GM10847 (cell line): ENCODE data around the gene LAMA5.

Experiments used
- POLR2A ChIP-seq: IDR thresholded peaks from 2 replicates; pipeline ENCODE4 v1.6.1; 2011; ENCODE audit not compliant: insufficient read length; ENCODE audit errors: extremely low read depth

The LAMA5 gene

GRCh38 chr20:62269378-62269777 lies 97.7 kb downstream of the LAMA5 start:
- no peak for TF ChIP-seq POLR2A

GRCh38 chr20:62268228-62268900 lies 98.7 kb downstream of the LAMA5 start:
- no peak for TF ChIP-seq POLR2A

GRCh38 chr20:62267543-62267942 lies 99.6 kb downstream of the LAMA5 start:
- TF ChIP-seq POLR2A: no peak

DNA sequence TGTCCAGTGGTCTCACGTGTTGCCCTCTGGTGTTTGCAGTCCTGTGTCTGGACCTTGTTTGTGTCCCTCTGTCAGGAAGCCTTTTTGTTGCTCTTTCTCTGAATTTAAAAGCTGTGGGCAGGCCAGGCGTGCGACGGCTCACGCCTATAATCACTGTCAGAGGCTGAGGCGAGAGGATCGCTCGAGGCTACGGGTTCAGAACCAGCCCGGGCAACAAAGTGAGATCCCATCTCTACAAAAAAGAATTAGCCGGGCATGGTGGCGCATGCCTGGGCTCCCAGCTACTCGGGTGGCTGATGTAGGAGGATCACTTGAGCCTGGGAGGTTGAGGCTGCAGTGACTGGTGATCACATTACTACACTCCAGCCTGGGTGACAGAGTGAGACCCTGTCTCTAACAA lies 100.3 kb downstream of the LAMA5 start:
- no peak for TF ChIP-seq POLR2A

GRCh38 chr20:62266340-62266739 lies 100.8 kb downstream of the LAMA5 start:
- no peak for TF ChIP-seq POLR2A

GRCh38 chr20:62265365-62265764 lies 101.7 kb downstream of the LAMA5 start:
- TF ChIP-seq POLR2A: no peak

GRCh38 chr20:62263396-62263795 lies 103.7 kb downstream of the LAMA5 start:
- TF ChIP-seq POLR2A: no peak

DNA sequence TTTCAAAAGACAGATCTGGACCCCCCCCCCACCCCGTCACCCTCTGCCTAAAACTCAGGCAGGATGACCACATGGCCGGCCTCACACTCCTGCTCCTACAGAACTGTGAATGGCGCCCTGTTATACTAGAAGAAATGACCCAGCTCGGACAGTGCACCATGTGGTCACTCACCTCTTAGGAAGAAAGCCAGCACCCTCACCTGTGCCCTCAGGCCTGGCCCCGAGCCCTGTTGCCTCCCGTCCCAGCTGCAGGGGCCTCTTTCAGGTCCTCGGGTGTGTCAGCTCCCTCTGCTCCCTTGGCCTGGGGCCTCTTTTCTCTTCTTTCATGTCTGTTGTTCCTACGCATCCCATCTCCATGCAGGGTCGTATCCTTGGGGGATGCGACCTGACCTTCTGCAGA lies 105.0 kb downstream of the LAMA5 start:
- no peak for TF ChIP-seq POLR2A

DNA sequence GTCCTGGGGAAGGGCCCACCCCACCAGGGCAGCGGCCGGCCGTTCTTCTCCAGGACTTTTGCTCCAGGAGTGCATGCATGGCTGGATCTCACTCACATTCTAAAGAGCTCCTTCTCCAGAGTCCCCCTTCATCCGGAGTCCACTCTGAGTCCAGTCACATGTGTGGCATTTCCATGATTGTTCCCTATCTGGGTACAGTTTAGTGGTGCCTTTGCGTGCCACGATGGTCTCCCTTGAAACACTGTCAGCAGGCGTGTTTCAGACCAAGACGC lies 107.9 kb downstream of the LAMA5 start:
- TF ChIP-seq POLR2A: no peak
